LNCaP clone FGC (cell line): Measurements from ENCODE around the gene HSPA9.

ENCODE experiments used
- DNase-seq: peaks from one replicate; pipeline ENCODE4 v3.0.0-alpha.2; 2011; ENCODE audit warnings: low read depth
- H3K4me3 ChIP-seq: 2 replicates; pipeline ENCODE4 v1.5.1; 2011; ENCODE audit warnings: mild to moderate bottlenecking, low read depth, low read length, control low read depth
- CTCF ChIP-seq: IDR thresholded peaks from 2 replicates; pipeline ENCODE4 v1.5.1; 2012; ENCODE audit warnings: mild to moderate bottlenecking; ENCODE audit not compliant: control insufficient read depth, insufficient read depth; ENCODE audit errors: extremely low read depth

The HSPA9 gene

GRCh38 chr5:138504799-138505198 lies 70.4 kb downstream of the HSPA9 start:
- TF ChIP-seq CTCF = no peak
- no peak overlapping the region for H3K4me3 ChIP-seq
- DNase-seq = peak; percentile 52
